OCI-LY3 (cell line): Measurements from ENCODE around the gene NTS.

Source experiments
- H2AFZ ChIP-seq: fragments of 200-600, 300-600 bp; shearing (Covaris generic); 2 replicates; pipeline ENCODE4 v1.6.0; 2014; ENCODE audit warnings: antibody characterized with exemption, low read depth, low read length
- H3K27ac ChIP-seq: fragments of 200-600, 300-600 bp; sonication (generic); 2 replicates; pipeline ENCODE4 v1.5.1; 2014; ENCODE audit warnings: mild to moderate bottlenecking, low read length, moderate library complexity, mixed read lengths
- H3K27me3 ChIP-seq: fragments of 200-600, 300-600 bp; sonication (generic); 2 replicates; pipeline ENCODE4 v1.6.1; 2014; ENCODE audit warnings: low read depth, low read length, mixed read lengths
- H3K36me3 ChIP-seq: fragments of 200-600, 300-600 bp; sonication (generic); replicated peaks from 2 replicates; pipeline ENCODE3; 2014; ENCODE audit warnings: low read depth, low read length, mixed read lengths
- H3K4me1 ChIP-seq: fragments of 300-600, 200-600 bp; sonication (generic); 2 replicates; pipeline ENCODE4 v1.6.1; 2014; ENCODE audit warnings: low read length, mixed read lengths
- H3K4me2 ChIP-seq: fragments of 200-600, 300-600 bp; sonication (generic); 2 replicates; pipeline ENCODE4 v1.6.1; 2014; ENCODE audit warnings: low read length, mixed read lengths
- H3K4me3 ChIP-seq: fragments of 300-600, 200-600 bp; sonication (generic); 2 replicates; pipeline ENCODE4 v1.5.1; 2014; ENCODE audit warnings: antibody characterized with exemption, mild to moderate bottlenecking, low read length, moderate library complexity
- H3K79me2 ChIP-seq: fragments of 300-600, 200-600 bp; shearing (Covaris generic); 2 replicates; pipeline ENCODE4 v1.6.1; 2014; ENCODE audit warnings: mild to moderate bottlenecking, low read length, mixed read lengths
- H3K9ac ChIP-seq: fragments of 300-600, 200-600 bp; shearing (Covaris generic); 2 replicates; pipeline ENCODE4 v1.6.0; 2014; ENCODE audit warnings: mild to moderate bottlenecking, low read length, moderate library complexity
- H3K9me3 ChIP-seq: fragments of 200-600, 300-600 bp; shearing (Covaris generic); 2 replicates; pipeline ENCODE4 v1.6.1; 2014; ENCODE audit warnings: low read length, mixed read lengths; ENCODE audit not compliant: insufficient read depth
- H4K20me1 ChIP-seq: fragments of 200-600, 300-600 bp; sonication (generic); 2 replicates; pipeline ENCODE4 v1.6.1; 2016; ENCODE audit warnings: low read length, mixed read lengths; ENCODE audit not compliant: insufficient read depth
- EZH2phosphoT487 ChIP-seq: fragments of 200-600 bp; shearing (Covaris generic); IDR thresholded peaks from 2 replicates; pipeline ENCODE4 v1.6.1; 2018; ENCODE audit warnings: antibody characterized with exemption, mixed run types, low read depth
- TF ChIP-seq, protein P1 (sequence below): fragments of 200-600, 300-600 bp; sonication (generic); IDR thresholded peaks from 2 replicates; pipeline ENCODE4 v1.5.1; 2014; ENCODE audit warnings: antibody characterized with exemption, low read length, low read depth

Gene NTS, protein sequence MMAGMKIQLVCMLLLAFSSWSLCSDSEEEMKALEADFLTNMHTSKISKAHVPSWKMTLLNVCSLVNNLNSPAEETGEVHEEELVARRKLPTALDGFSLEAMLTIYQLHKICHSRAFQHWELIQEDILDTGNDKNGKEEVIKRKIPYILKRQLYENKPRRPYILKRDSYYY

DNA sequence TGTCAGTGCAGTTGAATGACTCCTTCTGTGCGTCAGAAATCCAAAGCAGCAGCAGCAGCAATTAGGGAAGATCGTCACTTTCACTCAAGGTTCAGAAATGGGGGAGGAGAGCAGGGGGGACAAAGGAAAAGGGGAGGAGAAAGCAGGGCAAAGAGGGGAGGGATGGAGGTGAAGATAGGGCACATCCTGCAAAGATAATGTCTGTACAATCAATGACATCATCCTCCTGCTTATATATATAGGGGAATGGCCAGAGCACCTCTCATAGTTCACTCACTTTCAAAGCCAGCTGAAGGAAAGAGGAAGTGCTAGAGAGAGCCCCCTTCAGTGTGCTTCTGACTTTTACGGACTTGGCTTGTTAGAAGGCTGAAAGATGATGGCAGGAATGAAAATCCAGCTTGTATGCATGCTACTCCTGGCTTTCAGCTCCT, at the start of gene NTS:
TSS of gene NTS (plus strand) at position 265 of the 431 bp plus-strand sequence. CDS start at position 374, 109 bp downstream.
- Histone ChIP-seq H3K4me3 (peak within 1 kb of the TSS; percentile 64), H3K4me1 (peaks cover 28% of the 10 kb centered on the region), H3K9me3 (no peaks in the 10 kb centered on the region), H3K36me3 (no peaks in the 10 kb centered on the region), H3K4me2 (peak within 1 kb of the TSS; percentile 72), H3K27me3 (no peaks in the 10 kb centered on the region), H3K9ac (0 out of 2 replicates have a peak within 1 kb of the TSS, but pooled peaks have one; percentile 13), H3K27ac (no peak within 1 kb of the TSS), H4K20me1 (no peaks in the 10 kb centered on the region), H2AFZ (peak within 1 kb of the TSS; percentile 79), H3K79me2 (no peaks in the 10 kb centered on the region)
- no peak for TF ChIP-seq EZH2phosphoT487
- TF ChIP-seq, protein P1, sequence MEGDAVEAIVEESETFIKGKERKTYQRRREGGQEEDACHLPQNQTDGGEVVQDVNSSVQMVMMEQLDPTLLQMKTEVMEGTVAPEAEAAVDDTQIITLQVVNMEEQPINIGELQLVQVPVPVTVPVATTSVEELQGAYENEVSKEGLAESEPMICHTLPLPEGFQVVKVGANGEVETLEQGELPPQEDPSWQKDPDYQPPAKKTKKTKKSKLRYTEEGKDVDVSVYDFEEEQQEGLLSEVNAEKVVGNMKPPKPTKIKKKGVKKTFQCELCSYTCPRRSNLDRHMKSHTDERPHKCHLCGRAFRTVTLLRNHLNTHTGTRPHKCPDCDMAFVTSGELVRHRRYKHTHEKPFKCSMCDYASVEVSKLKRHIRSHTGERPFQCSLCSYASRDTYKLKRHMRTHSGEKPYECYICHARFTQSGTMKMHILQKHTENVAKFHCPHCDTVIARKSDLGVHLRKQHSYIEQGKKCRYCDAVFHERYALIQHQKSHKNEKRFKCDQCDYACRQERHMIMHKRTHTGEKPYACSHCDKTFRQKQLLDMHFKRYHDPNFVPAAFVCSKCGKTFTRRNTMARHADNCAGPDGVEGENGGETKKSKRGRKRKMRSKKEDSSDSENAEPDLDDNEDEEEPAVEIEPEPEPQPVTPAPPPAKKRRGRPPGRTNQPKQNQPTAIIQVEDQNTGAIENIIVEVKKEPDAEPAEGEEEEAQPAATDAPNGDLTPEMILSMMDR = peak; percentile 35

DNA sequence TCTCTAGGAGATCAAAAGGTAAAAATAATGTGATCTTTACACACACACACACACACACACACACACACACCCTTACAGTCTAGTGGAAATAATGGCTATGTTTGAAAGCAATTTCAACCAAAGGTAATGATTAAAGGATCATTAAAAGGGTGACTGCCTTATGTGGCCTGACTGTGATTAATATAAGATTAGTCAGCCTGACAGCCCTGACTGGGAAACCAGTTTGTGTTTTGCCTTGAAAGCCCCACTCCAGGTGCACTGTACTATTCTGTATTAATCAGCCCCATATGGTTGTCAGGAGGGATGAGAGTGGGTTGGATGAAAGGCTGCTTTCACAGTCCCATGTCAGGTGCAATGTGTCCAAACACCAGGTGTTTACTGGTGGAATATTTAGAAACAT, 48.3 kb upstream of the NTS start:
- Histone ChIP-seq H3K9ac (no peak overlapping the region), H3K9me3 (no peaks in the 10 kb centered on the region), H3K4me3 (no peak overlapping the region), H3K4me1 (no peaks in the 10 kb centered on the region), H3K27me3 (no peaks in the 10 kb centered on the region), H2AFZ (no peak overlapping the region), H4K20me1 (no peaks in the 10 kb centered on the region), H3K4me2 (no peak overlapping the region), H3K36me3 (no peaks in the 10 kb centered on the region), H3K27ac (no peak overlapping the region), H3K79me2 (no peaks in the 10 kb centered on the region)
- TF ChIP-seq, protein P1 = no peak
- TF ChIP-seq EZH2phosphoT487 = no peak

DNA sequence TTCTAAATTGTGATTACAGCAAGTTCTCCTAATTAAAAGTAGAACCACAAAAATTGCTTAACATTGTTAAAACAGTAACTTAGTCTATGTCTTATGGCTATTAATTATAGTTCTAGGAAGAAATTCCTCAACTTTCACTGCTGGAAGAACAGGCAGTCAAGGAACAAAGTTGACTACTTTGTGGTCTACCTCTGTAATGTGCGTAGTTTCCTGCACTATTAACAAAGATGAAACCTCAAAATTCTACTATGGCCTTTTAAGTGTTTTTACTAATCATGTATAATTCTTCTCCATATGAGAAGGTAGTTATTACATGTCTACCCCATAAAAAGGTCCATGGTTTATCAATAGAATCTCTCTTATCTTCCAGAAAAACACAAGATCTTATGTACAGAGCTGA, 45.5 kb upstream of the NTS start:
- Histone ChIP-seq H3K4me1 (no peaks in the 10 kb centered on the region), H3K4me2 (no peak overlapping the region), H3K4me3 (no peak overlapping the region), H3K9ac (no peak overlapping the region), H3K36me3 (no peaks in the 10 kb centered on the region), H4K20me1 (no peaks in the 10 kb centered on the region), H2AFZ (no peak overlapping the region), H3K27me3 (no peaks in the 10 kb centered on the region), H3K27ac (no peak overlapping the region), H3K9me3 (no peaks in the 10 kb centered on the region), H3K79me2 (no peaks in the 10 kb centered on the region)
- no peak for TF ChIP-seq EZH2phosphoT487
- TF ChIP-seq, protein P1 = no peak

DNA sequence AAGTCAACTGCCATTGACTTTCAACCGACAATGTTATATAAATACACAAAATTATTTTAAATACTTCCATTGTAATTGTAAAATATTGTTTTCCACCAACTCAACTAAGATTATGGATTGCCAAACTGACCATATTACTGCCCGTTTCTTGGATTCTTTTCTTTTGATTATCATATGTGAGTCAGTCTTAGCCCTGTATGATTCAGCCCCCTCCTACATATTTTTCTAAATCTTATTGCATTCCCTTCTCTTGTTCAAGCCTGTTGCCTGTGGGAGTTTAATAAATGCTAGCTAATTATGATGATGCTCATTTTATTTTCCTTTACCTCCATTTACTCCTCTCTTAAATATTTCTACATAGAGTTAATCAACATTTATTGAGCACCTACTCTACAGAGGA, 44.7 kb upstream of the NTS start:
- H3K27me3 ChIP-seq = no peaks in the 10 kb centered on the region
- no peak overlapping the region for H2AFZ ChIP-seq
- TF ChIP-seq, protein P1 = no peak
- TF ChIP-seq EZH2phosphoT487 = no peak
- H3K4me2 ChIP-seq = no peak overlapping the region
- no peak overlapping the region for H3K9ac ChIP-seq
- H3K4me1 ChIP-seq = no peaks in the 10 kb centered on the region
- H3K4me3 ChIP-seq = no peak overlapping the region
- H3K9me3 ChIP-seq = no peaks in the 10 kb centered on the region
- no peaks in the 10 kb centered on the region for H4K20me1 ChIP-seq
- no peaks in the 10 kb centered on the region for H3K36me3 ChIP-seq
- no peak overlapping the region for H3K27ac ChIP-seq
- H3K79me2 ChIP-seq = no peaks in the 10 kb centered on the region
